HFF-Myc (cell line): Measurements from ENCODE around the gene TMEM200C.

Source experiments
- DNase-seq: peaks from one replicate; pipeline ENCODE4 v3.0.0-alpha.2; 2011; ENCODE audit warnings: low read depth; ENCODE audit errors: extremely low read depth
- H3K4me3 ChIP-seq: replicated peaks from 2 replicates; pipeline ENCODE4 v1.5.1; 2011; ENCODE audit warnings: low read depth, mild to moderate bottlenecking, control low read depth, low read length
- CTCF ChIP-seq: IDR thresholded peaks from 2 replicates; pipeline ENCODE4 v1.5.1; 2012; ENCODE audit warnings: mild to moderate bottlenecking, low read depth, low read length, control low read depth; ENCODE audit errors: missing control alignments

TMEM200C gene

GRCh38 chr18:5937795-5938194, 42.5 kb upstream of the TMEM200C start:
- TF ChIP-seq CTCF: no peak
- no peak overlapping the region for H3K4me3 ChIP-seq
- no peak for DNase-seq

GRCh38 chr18:5937121-5937520, 41.8 kb upstream of the TMEM200C start:
- DNase-seq: no peak
- no peak for TF ChIP-seq CTCF
- H3K4me3 ChIP-seq: no peak overlapping the region

- no peak overlapping the region for H3K4me3 ChIP-seq
- DNase-seq: no peak
- no peak for TF ChIP-seq CTCF
These were observed 35.5 kb upstream of the TMEM200C start for GRCh38 chr18:5930789-5931188.

GRCh38 chr18:5918205-5918858, 23.0 kb upstream of the TMEM200C start:
- TF ChIP-seq CTCF: no peak
- H3K4me3 ChIP-seq: no peak overlapping the region
- no peak for DNase-seq

GRCh38 chr18:5914951-5915350, 19.6 kb upstream of the TMEM200C start:
- no peak overlapping the region for H3K4me3 ChIP-seq
- TF ChIP-seq CTCF: no peak
- DNase-seq: no peak

GRCh38 chr18:5914016-5914415, 18.7 kb upstream of the TMEM200C start:
- H3K4me3 ChIP-seq: no peak overlapping the region
- DNase-seq: no peak
- no peak for TF ChIP-seq CTCF

- no peak for TF ChIP-seq CTCF
- no peak overlapping the region for H3K4me3 ChIP-seq
- DNase-seq: no peak
These were observed 17.2 kb upstream of the TMEM200C start for GRCh38 chr18:5912566-5912965.
